PC-9 (cell line): ENCODE results near the gene NXPH2. TPM values are rescaled to one million over a fixed set of nuclear protein-coding genes. Genes with fewer than 3 reads are reported as not detected.

Source experiments
- Bru-seq: library from RNA; stranded (reverse); fragments of 400-500 nt; gene quantifications from one replicate; lab custom pipeline; 2021; lab: Mats Ljungman, UMichigan
- BruChase-seq, 2 experiments: library from RNA; stranded (reverse); fragments of 400-500 nt; gene quantifications; one replicate each; lab custom pipeline; 2021; lab: Mats Ljungman, UMichigan
- BruUV-seq: library from RNA; stranded (reverse); fragments of 400-500 nt; replicated peaks from 2 replicates; lab custom pipeline; 2021; lab: Mats Ljungman, UMichigan
- CTCF ChIA-PET: fragments of 300-600 bp; sonication (Branson Sonifier 250); formaldehyde crosslinking; loops from one replicate; lab custom pipeline; 2022; ENCODE audit warnings: antibody characterized with exemption; lab: Charles Lee
- POLR2A ChIA-PET: fragments of 300-600 bp; sonication (Branson Sonifier 250); formaldehyde crosslinking; loops from one replicate; lab custom pipeline; 2022; ENCODE audit warnings: antibody characterized with exemption; ENCODE audit not compliant: unreplicated experiment; lab: Charles Lee
- DNase-seq, 2 experiments: peaks; one replicate each; pipeline versions ENCODE4 v3.0.0 to v3.0.0-alpha.2; 2015 to 2022; ENCODE audit warnings: mixed read lengths in 1 of 2
- H2AFZ ChIP-seq: fragments of 200-600 bp; sonication (generic); 2 replicates; pipeline ENCODE4 v1.8.1; 2017; ENCODE audit warnings: antibody characterized with exemption
- H3F3A ChIP-seq: fragments of 200-600 bp; sonication (generic); 2 replicates; pipeline ENCODE4 v1.8.1; 2017; ENCODE audit warnings: antibody characterized with exemption, mild to moderate bottlenecking, low read depth; ENCODE audit not compliant: insufficient read depth
- H3K27ac ChIP-seq: fragments of 200-600 bp; sonication (generic); 2 replicates; pipeline ENCODE4 v1.6.1; 2016; ENCODE audit warnings: mixed run types
- H3K27me3 ChIP-seq: fragments of 200-600 bp; sonication (generic); 2 replicates; pipeline ENCODE4 v1.6.1; 2016; ENCODE audit warnings: low read depth, mixed run types; ENCODE audit not compliant: insufficient read depth
- H3K36me3 ChIP-seq: fragments of 200-600 bp; sonication (generic); 2 replicates; pipeline ENCODE4 v1.6.1; 2016; ENCODE audit warnings: low read depth, mixed run types
- H3K4me1 ChIP-seq: fragments of 200-600 bp; sonication (generic); replicated peaks from 2 replicates; pipeline ENCODE4 v1.6.1; 2016; ENCODE audit warnings: mixed run types; ENCODE audit not compliant: insufficient read depth
- H3K4me2 ChIP-seq: fragments of 200-600 bp; sonication (generic); 2 replicates; pipeline ENCODE4 v1.6.1; 2017; ENCODE audit warnings: mixed run types
- H3K4me3 ChIP-seq: fragments of 200-600 bp; sonication (generic); 2 replicates; pipeline ENCODE4 v1.6.1; 2016; ENCODE audit warnings: mixed run types
- H3K79me2 ChIP-seq: fragments of 200-600 bp; sonication (generic); 2 replicates; pipeline ENCODE4 v1.6.1; 2017; ENCODE audit warnings: low read depth, mixed run types
- H3K9me2 ChIP-seq: fragments of 200-600 bp; sonication (generic); 2 replicates; pipeline ENCODE4 v1.8.1; 2017; ENCODE audit warnings: mild to moderate bottlenecking; ENCODE audit not compliant: insufficient read depth
- H3K9me3 ChIP-seq: fragments of 200-600 bp; sonication (generic); 2 replicates; pipeline ENCODE4 v1.8.1; 2016; ENCODE audit warnings: low read depth; ENCODE audit not compliant: insufficient read depth
- H4K20me1 ChIP-seq: fragments of 200-600 bp; sonication (generic); 2 replicates; pipeline ENCODE4 v1.8.1; 2017; ENCODE audit not compliant: insufficient read depth
- CTCF ChIP-seq: fragments of 200-600 bp; sonication (generic); conservative IDR thresholded peaks from 2 replicates; pipeline ENCODE4 v1.6.1; 2017; ENCODE audit warnings: mixed run types, antibody characterized with exemption, mild to moderate bottlenecking, moderate library complexity
- EZH2 ChIP-seq: fragments of 200-600 bp; sonication (generic); IDR thresholded peaks from 2 replicates; pipeline ENCODE4 v1.8.0; 2017; ENCODE audit warnings: antibody characterized with exemption, low read depth
- intact Hi-C: fragments of 100-400 bp; cut with micrococcal nuclease; formaldehyde crosslinking; loops from one replicate; pipeline ENCODE4 v1.10.0; 2022; ENCODE audit not compliant: unreplicated experiment
- long read RNA-seq: library from polyadenylated mRNA; stranded (forward); transcript quantifications from one replicate; pipeline ENCODE4 v2.0.0, GENCODE V29; 2022
- total RNA-seq: library from RNA; stranded (reverse); gene quantifications from 2 replicates; pipeline ENCODE4 v1.2.3, GENCODE V29; 2021

NXPH2 gene
- not detected in 2 replicates for total RNA-seq
- Bru-seq, nascent RNA: percentile 8 among the genes with signal in this experiment
- BruChase-seq, experiment 1, labeled RNA remaining after a 2-hour chase: percentile 5 among the genes with signal in this experiment
- percentile 6 among the genes with signal in this experiment for BruChase-seq, experiment 2, labeled RNA remaining after a 6-hour chase
- long read RNA-seq: 0 reads

GRCh38 chr2:138779781-138780445 is at the start of gene NXPH2:
Gene NXPH2, minus strand, starts transcription at chr2:138780390. Its CDS starts 149 bp downstream, at chr2:138780241.
- no peaks in the 10 kb centered on the region for H4K20me1 ChIP-seq
- no peaks in the 10 kb centered on the region for H3K4me1 ChIP-seq
- no peaks in the 10 kb centered on the region; the same call in 1 of the 2 replicates for H3K9me2 ChIP-seq
- ChIA-PET CTCF (no interaction called here), POLR2A (no interaction called here)
- BruUV-seq: no TSS peak
- no peak within 1 kb of the TSS for H3K27ac ChIP-seq
- H3F3A ChIP-seq: no peaks in the 10 kb centered on the region
- H3K36me3 ChIP-seq: no peaks in the 10 kb centered on the region
- H3K9me3 ChIP-seq: 0 out of 2 replicates have a peak, but pooled peaks cover 3% of the 10 kb centered on the region
- H3K4me3 ChIP-seq: no peak within 1 kb of the TSS
- no peak for TF ChIP-seq CTCF
- no peak for TF ChIP-seq EZH2
- no peak within 1 kb of the TSS for H2AFZ ChIP-seq
- intact Hi-C loops: loop anchor here (2.0 to 10.0 kb wide), 2 partner anchors 275 to 863 kb away; partner anchors contain the start of gene SPOPL
- H3K4me2 ChIP-seq: no peak within 1 kb of the TSS
- H3K27me3 ChIP-seq: no peaks in the 10 kb centered on the region
- H3K79me2 ChIP-seq: no peaks in the 10 kb centered on the region
- DNase-seq: no peak

- no peak overlapping the region for H2AFZ ChIP-seq
- intact Hi-C loops: loop anchor here (1.0 to 2.0 kb wide), 2 partner anchors 455 to 919 kb away; no protein-coding TSS in a partner anchor
- DNase-seq: peak in 1 of 2 experiments; percentile 28
Observed at GRCh38 chr2:138829326-138829919, 49.2 kb upstream of the NXPH2 start.

More at GRCh38 chr2:138829326-138829919, 49.2 kb upstream of the NXPH2 start:
- H3K27ac ChIP-seq: no peak overlapping the region
- TF ChIP-seq CTCF (peak; percentile 49), EZH2 (no peak)
- H3K4me1 ChIP-seq: peaks cover 20% of the 10 kb centered on the region; the same call in 1 of the 2 replicates
- ChIA-PET POLR2A (no interaction called here), CTCF (interaction anchor here (1.2 kb wide), 1 partner anchor 42 kb away, joined by 3 read pairs; no protein-coding TSS in a partner anchor)
- peaks cover 4% of the 10 kb centered on the region; the same call in 1 of the 2 replicates for H3F3A ChIP-seq
- H3K4me3 ChIP-seq: no peak overlapping the region
- no peaks in the 10 kb centered on the region for H3K27me3 ChIP-seq
- no peaks in the 10 kb centered on the region; the same call in 1 of the 2 replicates for H3K9me3 ChIP-seq
- H3K36me3 ChIP-seq: no peaks in the 10 kb centered on the region
- H4K20me1 ChIP-seq: no peaks in the 10 kb centered on the region
- H3K4me2 ChIP-seq: no peak overlapping the region
- no peaks in the 10 kb centered on the region for H3K79me2 ChIP-seq
- H3K9me2 ChIP-seq: no peaks in the 10 kb centered on the region
- no TSS peak for BruUV-seq
